ENCODE data around the gene TOX2.

The TOX2 gene

GRCh38 chr20:44118185-44119033, 203.8 kb downstream of the TOX2 start:
- no peak for TF ChIP-seq ZNF274 (IDR thresholded peaks at IDR 0.05; ENCODE audit: low read depth, low read length)
- H3K4me3 ChIP-seq (ENCODE audit: low read length): no peak overlapping the region
